Upper lobe of left lung (tissue), 4 donors: ENCODE data around the gene QRICH1.

ENCODE experiments used
- CTCF ChIP-seq, 6 experiments: fragments of 450-650 bp in 4 of 6; fragments of 200-600 bp in 2 of 6; sonication (generic) in 2 of 6; IDR thresholded peaks; one replicate each; pipeline ENCODE4 v1.5.1; 2016 to 2019; ENCODE audit warnings: antibody characterized with exemption in 6 of 6
- POLR2A ChIP-seq, 4 donors: fragments of 450-650 bp; IDR thresholded peaks; one replicate each; pipeline ENCODE4 v1.5.1; 2016 to 2017; ENCODE audit warnings: antibody characterized with exemption in 4 of 4, mild to moderate bottlenecking in 2 of 4

GRCh38 chr3:49023775-49024174, 70.1 kb downstream of the QRICH1 start:
- TF ChIP-seq CTCF (IDR thresholded peaks at IDR 0.05) (no peak), POLR2A (IDR thresholded peaks at IDR 0.05) (no peak)
